ENCODE results near the gene RNF224.
A peak's percentile ranks its signal among the peaks of the same experiment; 100 is the strongest.

Gene RNF224

DNA sequence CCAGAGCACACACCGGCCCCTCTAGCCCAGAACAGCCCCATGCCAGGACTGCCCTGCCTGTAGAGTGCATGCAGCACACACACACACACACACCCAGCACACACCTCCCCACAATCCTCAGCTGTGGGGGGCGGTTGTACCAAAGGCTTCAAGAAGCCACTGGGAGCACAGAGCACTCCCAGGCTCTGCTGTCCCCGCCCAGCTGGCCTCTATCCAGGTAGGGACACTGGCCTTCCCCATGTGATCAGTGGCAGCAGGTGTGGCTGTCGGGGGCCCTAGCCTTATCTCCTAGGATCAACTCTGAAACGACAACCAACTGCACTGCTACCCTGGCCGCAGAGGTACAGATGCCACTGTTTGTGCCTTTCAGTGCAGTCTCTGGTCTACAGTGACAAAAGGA lies 40.9 kb upstream of the RNF224 start:
- DNase-seq (ENCODE audit: extremely low read depth, insufficient read length), result no peak
- TF ChIP-seq, protein P1, sequence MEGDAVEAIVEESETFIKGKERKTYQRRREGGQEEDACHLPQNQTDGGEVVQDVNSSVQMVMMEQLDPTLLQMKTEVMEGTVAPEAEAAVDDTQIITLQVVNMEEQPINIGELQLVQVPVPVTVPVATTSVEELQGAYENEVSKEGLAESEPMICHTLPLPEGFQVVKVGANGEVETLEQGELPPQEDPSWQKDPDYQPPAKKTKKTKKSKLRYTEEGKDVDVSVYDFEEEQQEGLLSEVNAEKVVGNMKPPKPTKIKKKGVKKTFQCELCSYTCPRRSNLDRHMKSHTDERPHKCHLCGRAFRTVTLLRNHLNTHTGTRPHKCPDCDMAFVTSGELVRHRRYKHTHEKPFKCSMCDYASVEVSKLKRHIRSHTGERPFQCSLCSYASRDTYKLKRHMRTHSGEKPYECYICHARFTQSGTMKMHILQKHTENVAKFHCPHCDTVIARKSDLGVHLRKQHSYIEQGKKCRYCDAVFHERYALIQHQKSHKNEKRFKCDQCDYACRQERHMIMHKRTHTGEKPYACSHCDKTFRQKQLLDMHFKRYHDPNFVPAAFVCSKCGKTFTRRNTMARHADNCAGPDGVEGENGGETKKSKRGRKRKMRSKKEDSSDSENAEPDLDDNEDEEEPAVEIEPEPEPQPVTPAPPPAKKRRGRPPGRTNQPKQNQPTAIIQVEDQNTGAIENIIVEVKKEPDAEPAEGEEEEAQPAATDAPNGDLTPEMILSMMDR (IDR thresholded peaks at IDR 0.05; ENCODE audit: insufficient read depth, low read length, poor library complexity, severe bottlenecking), result no peak
- no peaks in the 10 kb centered on the region for H3K27me3 ChIP-seq (replicated peaks; ENCODE audit: control insufficient read depth, insufficient read depth, low read length)
- H3K4me3 ChIP-seq (replicated peaks; ENCODE audit: low read depth, low read length), result no peak overlapping the region
- peaks cover 35% of the 10 kb centered on the region for H3K36me3 ChIP-seq (ENCODE audit: control insufficient read depth, insufficient read depth, low read length)

DNA sequence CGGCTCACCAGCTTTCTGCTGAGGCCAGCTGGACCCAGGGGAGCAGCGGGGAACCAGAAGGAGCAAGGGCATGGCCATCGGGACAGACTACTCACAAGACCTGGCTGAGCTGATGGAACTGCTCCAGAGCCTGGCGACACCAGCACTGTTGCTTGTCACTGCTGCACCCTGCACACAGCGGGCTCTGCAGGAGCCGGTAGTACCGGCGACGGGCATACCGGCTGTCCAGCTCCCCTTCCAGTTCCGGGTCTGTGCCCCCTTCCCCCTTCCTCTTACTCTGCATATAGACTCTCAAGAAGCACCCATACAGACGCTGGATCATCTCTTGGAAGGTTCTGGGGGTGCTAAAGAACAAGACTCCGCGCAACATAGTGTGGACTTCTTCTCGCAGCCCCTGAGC lies 39.9 kb upstream of the RNF224 start:
- Histone ChIP-seq H3K27me3 (replicated peaks; ENCODE audit: control insufficient read depth, insufficient read depth, low read length) (no peaks in the 10 kb centered on the region), H3K4me3 (replicated peaks; ENCODE audit: low read depth, low read length) (peak overlapping the region; percentile 96), H3K36me3 (ENCODE audit: control insufficient read depth, insufficient read depth, low read length) (peaks cover 36% of the 10 kb centered on the region)
- TF ChIP-seq, protein P1 (IDR thresholded peaks at IDR 0.05; ENCODE audit: insufficient read depth, low read length, poor library complexity, severe bottlenecking), result no peak
- no peak for DNase-seq (ENCODE audit: extremely low read depth, insufficient read length)

DNA sequence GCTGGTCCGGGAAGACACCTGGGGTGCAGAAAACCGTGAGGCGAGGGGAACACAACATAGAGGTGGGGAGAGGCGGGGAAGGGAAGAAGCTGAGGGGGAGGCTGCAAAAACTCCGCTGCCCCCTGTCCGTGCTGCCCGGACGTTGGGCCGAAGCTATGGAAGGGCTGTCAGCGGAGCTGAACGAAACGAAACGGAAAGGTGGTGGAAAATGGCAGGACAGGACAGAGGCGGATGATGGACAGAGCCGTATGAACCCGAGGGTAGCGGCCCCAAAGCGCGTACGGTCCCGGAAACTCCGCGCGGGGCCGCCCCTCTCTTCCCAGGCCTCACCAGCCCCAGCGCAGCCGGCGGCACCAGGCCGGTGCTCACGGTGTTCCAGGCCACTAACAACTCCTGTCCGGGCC lies 39.2 kb upstream of the RNF224 start:
- Histone ChIP-seq H3K36me3 (ENCODE audit: control insufficient read depth, insufficient read depth, low read length) (peaks cover 30% of the 10 kb centered on the region), H3K27me3 (replicated peaks; ENCODE audit: control insufficient read depth, insufficient read depth, low read length) (no peaks in the 10 kb centered on the region), H3K4me3 (replicated peaks; ENCODE audit: low read depth, low read length) (peak overlapping the region; percentile 96)
- TF ChIP-seq, protein P1 (IDR thresholded peaks at IDR 0.05; ENCODE audit: insufficient read depth, low read length, poor library complexity, severe bottlenecking), result no peak
- no peak for DNase-seq (ENCODE audit: extremely low read depth, insufficient read length)

DNA sequence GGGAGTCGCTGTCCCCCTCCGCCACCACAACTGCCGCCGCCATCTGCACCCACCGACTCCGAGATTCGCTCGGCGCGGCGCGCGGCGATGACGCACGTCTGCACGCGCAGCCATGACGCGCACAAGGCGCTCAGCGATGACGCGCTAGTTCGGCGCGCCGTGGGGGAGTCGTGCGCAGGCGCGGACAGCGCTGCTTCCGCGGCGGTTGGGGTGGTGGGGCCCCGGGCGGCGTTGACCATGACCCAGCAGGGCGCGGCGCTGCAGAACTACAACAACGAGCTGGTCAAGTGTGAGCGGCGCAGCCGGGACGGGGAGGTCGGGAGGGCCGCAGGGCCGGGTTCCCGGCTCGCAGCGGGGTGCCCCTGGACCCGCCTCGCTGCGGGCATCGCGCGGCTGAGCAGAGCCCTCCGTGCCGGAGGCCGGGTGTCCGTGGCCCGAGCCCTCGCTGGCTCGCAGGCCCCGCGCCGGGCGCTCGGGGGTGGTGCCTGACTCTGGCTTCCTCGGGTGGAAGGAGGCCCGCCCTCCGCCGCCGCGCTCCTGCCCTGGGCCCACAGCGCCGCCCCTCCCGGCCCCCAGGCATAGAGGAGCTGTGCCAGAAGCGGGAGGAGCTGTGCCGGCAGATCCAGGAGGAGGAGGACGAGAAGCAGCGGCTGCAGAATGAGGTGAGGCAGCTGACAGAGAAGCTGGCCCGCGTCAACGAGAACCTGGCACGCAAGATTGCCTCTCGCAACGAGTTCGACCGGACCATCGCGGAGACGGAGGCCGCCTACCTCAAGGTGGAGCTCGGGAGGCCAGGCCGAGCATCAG lies 38.6 kb upstream of the RNF224 start, which contains the start of the genes ANAPC2 and SSNA1:
ANAPC2 (minus strand) TSS at position 71 of the 807 bp plus-strand sequence; CDS start at position 43, 28 bp downstream.
SSNA1 (plus strand) TSS at position 187 of the 807 bp plus-strand sequence; CDS start at position 238, 51 bp downstream.
- Histone ChIP-seq H3K36me3 (ENCODE audit: control insufficient read depth, insufficient read depth, low read length) (peaks cover 25% of the 10 kb centered on the region), H3K27me3 (replicated peaks; ENCODE audit: control insufficient read depth, insufficient read depth, low read length) (no peaks in the 10 kb centered on the region), H3K4me3 (replicated peaks; ENCODE audit: low read depth, low read length) (peak within 1 kb of the TSS; percentile 96)
- DNase-seq (ENCODE audit: extremely low read depth, insufficient read length), result peak; percentile 98
- TF ChIP-seq, protein P1 (IDR thresholded peaks at IDR 0.05; ENCODE audit: insufficient read depth, low read length, poor library complexity, severe bottlenecking), result peak; percentile 72

DNA sequence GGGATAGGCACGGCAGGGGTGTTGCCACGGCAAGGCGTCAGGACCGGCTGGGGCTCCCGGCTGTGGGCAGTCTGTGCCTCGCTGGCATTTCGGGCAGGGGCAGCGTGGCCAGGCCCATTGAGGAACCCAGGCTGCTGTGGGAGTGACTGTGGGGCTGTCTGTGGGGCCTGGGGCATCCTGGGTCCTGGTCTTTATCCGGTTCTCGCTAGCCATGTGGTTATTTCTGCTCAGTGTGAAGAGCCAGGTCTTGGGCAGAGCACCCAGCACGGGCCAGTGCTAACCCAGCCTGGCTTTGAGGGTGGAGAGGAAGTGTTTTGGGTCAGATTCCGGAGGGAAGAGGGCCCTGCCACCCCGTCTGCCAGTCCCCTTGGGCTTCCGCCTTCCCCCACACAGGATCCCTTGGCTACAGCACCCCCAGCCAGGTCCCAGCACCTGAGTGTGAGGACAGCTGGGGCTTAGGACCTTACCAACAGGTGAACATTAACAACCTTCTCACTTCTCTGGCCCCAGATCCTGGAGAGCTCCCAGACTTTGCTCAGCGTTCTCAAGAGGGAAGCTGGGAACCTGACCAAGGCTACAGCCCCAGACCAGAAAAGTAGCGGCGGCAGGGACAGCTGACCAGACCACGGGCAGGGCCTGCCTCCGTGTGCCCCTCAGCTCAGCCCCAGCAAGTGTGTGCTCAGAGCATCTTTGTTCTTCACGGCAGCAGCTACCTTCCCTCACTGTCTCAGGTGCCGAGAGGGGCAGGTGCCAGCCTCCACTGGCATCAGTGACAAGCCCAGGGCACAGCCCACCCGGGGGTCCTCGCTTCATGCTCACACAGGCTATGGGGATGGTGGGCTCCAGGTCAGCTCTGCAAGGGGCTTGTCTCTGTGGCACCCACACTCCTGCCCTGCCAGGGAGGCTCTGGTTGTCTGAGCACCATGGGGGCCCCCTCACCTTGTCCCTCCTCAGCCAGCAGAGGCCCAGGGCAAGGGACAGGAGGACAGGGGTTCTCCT lies 37.7 kb upstream of the RNF224 start:
- H3K27me3 ChIP-seq (replicated peaks; ENCODE audit: control insufficient read depth, insufficient read depth, low read length), result no peaks in the 10 kb centered on the region
- TF ChIP-seq, protein P1 (IDR thresholded peaks at IDR 0.05; ENCODE audit: insufficient read depth, low read length, poor library complexity, severe bottlenecking), result no peak
- peaks cover 16% of the 10 kb centered on the region for H3K36me3 ChIP-seq (ENCODE audit: control insufficient read depth, insufficient read depth, low read length)
- no peak for DNase-seq (ENCODE audit: extremely low read depth, insufficient read length)
- H3K4me3 ChIP-seq (replicated peaks; ENCODE audit: low read depth, low read length), result peak overlapping the region; percentile 96
